Stimulated activated CD8-positive, alpha-beta memory T cell treated with anti-CD3 and anti-CD28 coated beads, Interleukin-4, amount 100 ng/mL, for 1 hour (primary cell): ENCODE data around the gene ZG16B.

Experiments
- DNase-seq, 2 donors: peaks; one replicate each; pipeline ENCODE4 v3.0.0-alpha.2; 2020; ENCODE audit warnings: low read depth in 2 of 2, low spot score in 1 of 2

The ZG16B gene

GRCh38 chr16:2842340-2843000, 12.4 kb downstream of the ZG16B start:
- peak; percentile 23 to 52 for DNase-seq

GRCh38 chr16:2843526-2843925, 13.4 kb downstream of the ZG16B start:
- DNase-seq, result no peak

GRCh38 chr16:2845116-2845515, 15.0 kb downstream of the ZG16B start:
- DNase-seq, result no peak

GRCh38 chr16:2846511-2847310, 16.6 kb downstream of the ZG16B start:
- DNase-seq, result no peak

GRCh38 chr16:2848933-2849725, 19.0 kb downstream of the ZG16B start:
- no peak for DNase-seq

GRCh38 chr16:2852003-2852730, 22.1 kb downstream of the ZG16B start:
- DNase-seq, result no peak

- no peak for DNase-seq
These were observed 22.8 kb downstream of the ZG16B start for GRCh38 chr16:2852731-2853507.

- no peak for DNase-seq
These were observed 23.5 kb downstream of the ZG16B start for GRCh38 chr16:2853531-2854073.

GRCh38 chr16:2854700-2855309, 24.7 kb downstream of the ZG16B start:
- no peak for DNase-seq

GRCh38 chr16:2855536-2855935, 25.4 kb downstream of the ZG16B start:
- no peak for DNase-seq

GRCh38 chr16:2856061-2856670, 26.1 kb downstream of the ZG16B start:
- DNase-seq, result no peak

GRCh38 chr16:2856686-2857450, 26.8 kb downstream of the ZG16B start:
- DNase-seq, result no peak

- no peak for DNase-seq
These were observed 27.5 kb downstream of the ZG16B start, which contains the start of gene PRSS22 for GRCh38 chr16:2857451-2858244. PRSS22 (minus strand) TSS chr16:2858170; CDS start chr16:2858104, 66 bp downstream.

- DNase-seq, result no peak
These were observed 28.3 kb downstream of the ZG16B start for GRCh38 chr16:2858245-2859025.

GRCh38 chr16:2859686-2860265, 29.7 kb downstream of the ZG16B start:
- no peak for DNase-seq

GRCh38 chr16:2860826-2861567, 30.9 kb downstream of the ZG16B start:
- no peak for DNase-seq
